SK-N-MC (cell line): Measurements from ENCODE around the gene PRMT3.

ENCODE experiments used
- EZH2 ChIP-seq: fragments of 200-600 bp; sonication (generic); IDR thresholded peaks from one replicate; pipeline ENCODE4 v1.6.1; 2017; ENCODE audit warnings: antibody characterized with exemption
- POLR2AphosphoS5 ChIP-seq: IDR thresholded peaks from 2 replicates; pipeline ENCODE4 v1.6.1; 2012; ENCODE audit warnings: mild to moderate bottlenecking, low read depth, low read length, borderline replicate concordance

GRCh38 chr11:20558741-20559140 lies 171.2 kb downstream of the PRMT3 start:
- no peak for TF ChIP-seq POLR2AphosphoS5
- no peak for TF ChIP-seq EZH2
